DOHH2 (cell line): ENCODE data around the gene TRAP1.

Experiments
- CTCF ChIP-seq: fragments of 200-600 bp; sonication (generic); IDR thresholded peaks from one replicate; pipeline ENCODE4 v1.5.1; 2014; ENCODE audit warnings: antibody characterized with exemption, mild to moderate bottlenecking, low read depth, low read length; ENCODE audit not compliant: poor library complexity, severe bottlenecking
- EZH2phosphoT487 ChIP-seq: fragments of 200-600 bp; sonication (generic); IDR thresholded peaks from 2 replicates; pipeline ENCODE4 v1.6.1; 2017; ENCODE audit warnings: borderline replicate concordance, mild to moderate bottlenecking, antibody characterized with exemption, low read length, moderate library complexity, mixed read lengths

GRCh38 chr16:3718019-3718391 is 681 bp upstream of the TRAP1 start:
- TF ChIP-seq CTCF (no peak), EZH2phosphoT487 (no peak)
